DOHH2 (cell line): ENCODE measurements around the gene ASB7.

Experiments used
- CTCF ChIP-seq: fragments of 200-600 bp; sonication (generic); IDR thresholded peaks from one replicate; pipeline ENCODE4 v1.5.1; 2014; ENCODE audit warnings: antibody characterized with exemption, mild to moderate bottlenecking, low read depth, low read length; ENCODE audit not compliant: poor library complexity, severe bottlenecking
- EZH2phosphoT487 ChIP-seq: fragments of 200-600 bp; sonication (generic); IDR thresholded peaks from 2 replicates; pipeline ENCODE4 v1.6.1; 2017; ENCODE audit warnings: borderline replicate concordance, mild to moderate bottlenecking, antibody characterized with exemption, low read length, moderate library complexity, mixed read lengths

DNA sequence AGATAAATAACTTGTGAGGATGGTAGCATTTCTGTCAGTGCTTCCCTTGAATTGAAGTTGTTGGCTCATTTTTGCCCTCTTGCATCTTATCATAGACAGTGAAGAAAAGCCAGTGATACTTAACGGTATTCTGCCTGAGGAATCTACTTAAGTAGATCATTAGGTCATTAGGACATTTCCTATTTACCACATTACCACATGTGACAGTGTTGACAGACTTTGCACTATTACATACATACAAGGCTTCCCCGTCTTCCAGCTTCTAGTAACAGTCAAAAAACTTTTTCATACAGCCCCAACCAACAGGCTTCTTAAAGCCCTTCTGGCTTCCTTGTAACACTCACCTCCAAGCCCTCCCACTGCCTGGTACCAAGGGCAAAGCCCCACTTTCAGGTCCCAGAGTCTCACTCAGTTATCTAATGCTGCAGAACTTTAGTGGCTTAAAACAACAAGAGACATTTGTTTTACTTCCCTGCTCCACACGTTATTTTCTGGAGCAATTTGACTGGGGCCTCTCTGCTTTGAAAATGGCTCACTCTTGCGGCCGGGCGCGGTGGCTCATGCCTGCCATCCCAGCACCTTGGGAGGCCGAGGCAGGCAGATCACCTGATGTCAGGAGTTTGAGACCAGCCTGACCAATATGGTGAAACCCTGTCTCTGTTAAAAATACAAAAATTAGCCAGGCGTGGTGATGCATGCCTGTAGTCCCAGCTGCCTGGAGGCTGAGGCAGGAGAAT is 40.0 kb downstream of the ASB7 start:
- TF ChIP-seq CTCF: no peak
- no peak for TF ChIP-seq EZH2phosphoT487
